Measurements from ENCODE around the gene HPX.
"Not testable (repeated sequence)": the region's sequence is repeated elsewhere in the genome, so short reads cannot be mapped to it uniquely, and the experiment has no call there.

Gene HPX

GRCh38 chr11:6413791-6414201 is 27.0 kb downstream of the HPX start:
- DNase-seq, result no peak

GRCh38 chr11:6411594-6412031 is 29.2 kb downstream of the HPX start:
- no peak for DNase-seq

- no peak for DNase-seq
These were observed 29.9 kb downstream of the HPX start for GRCh38 chr11:6410695-6411430.

GRCh38 chr11:6406370-6406769 is 34.4 kb downstream of the HPX start:
- no peak for DNase-seq

GRCh38 chr11:6405846-6406245 is 34.9 kb downstream of the HPX start:
- no peak for DNase-seq

- no peak for DNase-seq
These were observed 35.6 kb downstream of the HPX start for GRCh38 chr11:6405052-6405667.

GRCh38 chr11:6404342-6405051 is 36.3 kb downstream of the HPX start:
- DNase-seq, result no peak

- DNase-seq, result no peak
These were observed 37.2 kb downstream of the HPX start for GRCh38 chr11:6403539-6403938.

- no peak for DNase-seq
These were observed 38.2 kb downstream of the HPX start for GRCh38 chr11:6402561-6402981.

- DNase-seq, result no peak
These were observed 38.7 kb downstream of the HPX start for GRCh38 chr11:6402061-6402470.

- DNase-seq, result no peak
These were observed 39.3 kb downstream of the HPX start for GRCh38 chr11:6401464-6401863.

GRCh38 chr11:6400431-6401345 is 40.1 kb downstream of the HPX start:
- no peak for DNase-seq

GRCh38 chr11:6397636-6398035 is 43.2 kb downstream of the HPX start:
- no peak for DNase-seq

GRCh38 chr11:6397156-6397555 is 43.6 kb downstream of the HPX start:
- DNase-seq, result no peak

- DNase-seq, result no peak
These were observed 45.2 kb downstream of the HPX start for GRCh38 chr11:6395470-6396060.

- no peak for DNase-seq
These were observed 46.7 kb downstream of the HPX start for GRCh38 chr11:6393989-6394670.

GRCh38 chr11:6392251-6392650 is 48.5 kb downstream of the HPX start:
- not testable (repeated sequence) for DNase-seq

GRCh38 chr11:6391537-6392134 is 49.2 kb downstream of the HPX start:
- no peak for DNase-seq

GRCh38 chr11:6390718-6391469 is 49.9 kb downstream of the HPX start:
- no peak for DNase-seq

- peak; percentile 86 for DNase-seq
These were observed 50.7 kb downstream of the HPX start, which contains the start of gene SMPD1 for GRCh38 chr11:6389905-6390717. TSS of gene SMPD1 (plus strand) at chr11:6390474. CDS start at chr11:6390599, 125 bp downstream.
